ENCODE measurements around the gene HDDC3. TPM values are rescaled to one million over a fixed set of nuclear protein-coding genes. Genes with fewer than 3 reads are reported as not detected.

The HDDC3 gene
- total and polyA plus RNA-seq, 9 of the 15 experiments (the other 6 are each of a cell fraction or from before 2014, with no cell fraction given) = 14.9 to 55.8 (median 36.9) TPM

DNA sequence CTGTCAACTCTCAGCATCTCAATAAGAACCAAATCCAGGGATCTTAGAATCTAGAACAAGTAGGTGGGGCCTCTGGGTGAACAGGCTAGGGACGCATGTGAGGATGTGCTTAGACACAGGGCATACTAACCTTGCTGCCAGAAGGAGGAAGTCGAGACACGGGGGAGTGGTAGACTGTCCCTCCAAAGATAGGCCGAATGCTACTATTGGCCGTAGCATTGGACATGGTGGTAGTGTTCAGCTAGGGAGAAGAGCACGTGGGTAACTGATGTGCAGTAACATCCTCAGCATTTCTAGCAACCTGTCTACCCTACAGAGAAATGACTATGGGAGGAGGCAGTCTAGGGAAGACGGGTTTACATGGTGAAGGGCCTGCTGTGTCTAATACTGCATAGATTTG is 37.9 kb upstream of the HDDC3 start (continued):
- peak; percentile 35; the same call in 1 of the 2 replicates for TF ChIP-seq L3MBTL2 (IDR thresholded peaks at IDR 0.05)
- no peak for TF ChIP-seq SMARCE1 (IDR thresholded peaks at IDR 0.05)
- no peak for TF ChIP-seq CCAR2 (IDR thresholded peaks at IDR 0.05; ENCODE audit: low read depth, low read length)
- no peak for TF ChIP-seq CBFB (CRISPR knock-in tag; IDR thresholded peaks at IDR 0.05)
- no peak for TF ChIP-seq ZNF696 (CRISPR knock-in tag; conservative IDR thresholded peaks at IDR 0.05)
- TF ChIP-seq USF1 (CRISPR knock-in tag; IDR thresholded peaks at IDR 0.05) = no peak
- no peak for TF ChIP-seq ZNF584 (CRISPR knock-in tag; IDR thresholded peaks at IDR 0.05; ENCODE audit: low read depth)
- TF ChIP-seq HNRNPL (IDR thresholded peaks at IDR 0.05; ENCODE audit: low read depth, low read length) = no peak
- no peak for TF ChIP-seq ELK1 (CRISPR knock-in tag; IDR thresholded peaks at IDR 0.05)
- TF ChIP-seq NFYB (IDR thresholded peaks at IDR 0.05; ENCODE audit: extremely low read depth, insufficient read length) = no peak
- TF ChIP-seq ZNF408 (CRISPR knock-in tag; IDR thresholded peaks at IDR 0.05; ENCODE audit: low read depth) = no peak
- TF ChIP-seq PRPF4 (IDR thresholded peaks at IDR 0.05; ENCODE audit: insufficient read depth, low read depth, low read length, poor library complexity, severe bottlenecking) = no peak
- no peak for TF ChIP-seq ZNF589 (CRISPR knock-in tag; IDR thresholded peaks at IDR 0.05; ENCODE audit: low read depth)
- TF ChIP-seq KAT8 (IDR thresholded peaks at IDR 0.05; ENCODE audit: low read depth) = no peak
- TF ChIP-seq ELF1 (tag; IDR thresholded peaks at IDR 0.05) = no peak
- TF ChIP-seq BCOR (IDR thresholded peaks at IDR 0.05) = no peak
- TF ChIP-seq, protein P1, sequence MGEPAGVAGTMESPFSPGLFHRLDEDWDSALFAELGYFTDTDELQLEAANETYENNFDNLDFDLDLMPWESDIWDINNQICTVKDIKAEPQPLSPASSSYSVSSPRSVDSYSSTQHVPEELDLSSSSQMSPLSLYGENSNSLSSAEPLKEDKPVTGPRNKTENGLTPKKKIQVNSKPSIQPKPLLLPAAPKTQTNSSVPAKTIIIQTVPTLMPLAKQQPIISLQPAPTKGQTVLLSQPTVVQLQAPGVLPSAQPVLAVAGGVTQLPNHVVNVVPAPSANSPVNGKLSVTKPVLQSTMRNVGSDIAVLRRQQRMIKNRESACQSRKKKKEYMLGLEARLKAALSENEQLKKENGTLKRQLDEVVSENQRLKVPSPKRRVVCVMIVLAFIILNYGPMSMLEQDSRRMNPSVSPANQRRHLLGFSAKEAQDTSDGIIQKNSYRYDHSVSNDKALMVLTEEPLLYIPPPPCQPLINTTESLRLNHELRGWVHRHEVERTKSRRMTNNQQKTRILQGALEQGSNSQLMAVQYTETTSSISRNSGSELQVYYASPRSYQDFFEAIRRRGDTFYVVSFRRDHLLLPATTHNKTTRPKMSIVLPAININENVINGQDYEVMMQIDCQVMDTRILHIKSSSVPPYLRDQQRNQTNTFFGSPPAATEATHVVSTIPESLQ (CRISPR knock-in tag; IDR thresholded peaks at IDR 0.05) = no peak
